Measurements from ENCODE around the gene PAQR3.

GRCh38 chr4:78940752-78941151 lies 1.5 kb upstream of the PAQR3 start:
- TF ChIP-seq POLR2AphosphoS5 (IDR thresholded peaks at IDR 0.05; ENCODE audit: low read depth, low read length), result no peak
- no peak for TF ChIP-seq CTCF (IDR thresholded peaks at IDR 0.05)
